Measurements from ENCODE around the gene C18orf63.

DNA sequence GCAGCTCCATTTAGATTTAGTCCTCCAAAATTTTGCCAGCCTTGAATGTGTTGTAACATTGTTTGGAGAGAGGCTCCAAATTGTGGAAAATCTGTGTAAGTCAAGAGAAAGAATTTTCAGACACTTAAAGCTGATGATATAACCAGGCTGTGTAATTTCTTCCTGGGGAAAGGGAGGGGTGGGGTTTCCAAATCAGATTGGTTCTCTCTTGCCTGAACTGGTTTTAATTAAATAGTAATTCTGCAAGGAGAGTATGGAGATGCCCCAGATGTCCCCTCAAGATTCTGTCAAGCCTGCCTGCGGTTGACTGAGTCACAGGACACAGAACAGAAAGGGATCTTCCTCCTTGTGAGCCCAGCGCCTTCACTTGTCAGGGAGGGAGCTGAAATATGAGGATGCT is 54.5 kb downstream of the C18orf63 start:
- TF ChIP-seq, protein P1, sequence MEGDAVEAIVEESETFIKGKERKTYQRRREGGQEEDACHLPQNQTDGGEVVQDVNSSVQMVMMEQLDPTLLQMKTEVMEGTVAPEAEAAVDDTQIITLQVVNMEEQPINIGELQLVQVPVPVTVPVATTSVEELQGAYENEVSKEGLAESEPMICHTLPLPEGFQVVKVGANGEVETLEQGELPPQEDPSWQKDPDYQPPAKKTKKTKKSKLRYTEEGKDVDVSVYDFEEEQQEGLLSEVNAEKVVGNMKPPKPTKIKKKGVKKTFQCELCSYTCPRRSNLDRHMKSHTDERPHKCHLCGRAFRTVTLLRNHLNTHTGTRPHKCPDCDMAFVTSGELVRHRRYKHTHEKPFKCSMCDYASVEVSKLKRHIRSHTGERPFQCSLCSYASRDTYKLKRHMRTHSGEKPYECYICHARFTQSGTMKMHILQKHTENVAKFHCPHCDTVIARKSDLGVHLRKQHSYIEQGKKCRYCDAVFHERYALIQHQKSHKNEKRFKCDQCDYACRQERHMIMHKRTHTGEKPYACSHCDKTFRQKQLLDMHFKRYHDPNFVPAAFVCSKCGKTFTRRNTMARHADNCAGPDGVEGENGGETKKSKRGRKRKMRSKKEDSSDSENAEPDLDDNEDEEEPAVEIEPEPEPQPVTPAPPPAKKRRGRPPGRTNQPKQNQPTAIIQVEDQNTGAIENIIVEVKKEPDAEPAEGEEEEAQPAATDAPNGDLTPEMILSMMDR (IDR thresholded peaks at IDR 0.05), result no peak
- TF ChIP-seq ZFX (IDR thresholded peaks at IDR 0.05; ENCODE audit: borderline replicate concordance), result no peak
